A673 (cell line): Measurements from ENCODE around the gene UNC79.

Source experiments
- EZH2 ChIP-seq: fragments of 200-600 bp; sonication (generic); IDR thresholded peaks from 2 replicates; pipeline ENCODE4 v1.6.1; 2017; ENCODE audit warnings: borderline replicate concordance, low read depth, mild to moderate bottlenecking, mixed read lengths, antibody characterized with exemption, low read length; ENCODE audit not compliant: poor library complexity, severe bottlenecking
- TF ChIP-seq, protein P1 (sequence below): fragments of 300-800, 200-600 bp; sonication (generic); conservative IDR thresholded peaks from 2 replicates; pipeline ENCODE4 v1.5.1; 2017; ENCODE audit warnings: low read depth, mild to moderate bottlenecking, antibody characterized with exemption, low read length, moderate library complexity, mixed read lengths

DNA sequence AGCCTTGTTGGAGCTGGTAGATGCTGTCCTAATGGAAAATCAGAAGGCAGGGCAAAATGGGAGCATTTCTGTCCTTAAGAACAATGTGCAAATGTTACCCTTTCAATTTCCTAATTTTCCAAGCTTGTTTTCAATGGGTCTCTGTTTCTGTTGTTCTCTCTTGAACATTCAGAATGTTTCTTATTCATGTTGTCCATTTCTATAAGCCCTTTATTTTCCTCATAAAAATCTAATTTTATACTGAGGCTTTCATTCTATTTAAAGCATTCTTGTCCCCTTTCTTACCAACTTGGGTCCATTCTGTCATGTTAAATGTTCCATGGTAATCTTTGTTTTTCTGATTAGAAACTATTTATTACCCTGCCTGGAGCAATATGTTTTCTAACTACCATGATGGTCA lies 232.6 kb downstream of the UNC79 start:
- TF ChIP-seq, protein P1, sequence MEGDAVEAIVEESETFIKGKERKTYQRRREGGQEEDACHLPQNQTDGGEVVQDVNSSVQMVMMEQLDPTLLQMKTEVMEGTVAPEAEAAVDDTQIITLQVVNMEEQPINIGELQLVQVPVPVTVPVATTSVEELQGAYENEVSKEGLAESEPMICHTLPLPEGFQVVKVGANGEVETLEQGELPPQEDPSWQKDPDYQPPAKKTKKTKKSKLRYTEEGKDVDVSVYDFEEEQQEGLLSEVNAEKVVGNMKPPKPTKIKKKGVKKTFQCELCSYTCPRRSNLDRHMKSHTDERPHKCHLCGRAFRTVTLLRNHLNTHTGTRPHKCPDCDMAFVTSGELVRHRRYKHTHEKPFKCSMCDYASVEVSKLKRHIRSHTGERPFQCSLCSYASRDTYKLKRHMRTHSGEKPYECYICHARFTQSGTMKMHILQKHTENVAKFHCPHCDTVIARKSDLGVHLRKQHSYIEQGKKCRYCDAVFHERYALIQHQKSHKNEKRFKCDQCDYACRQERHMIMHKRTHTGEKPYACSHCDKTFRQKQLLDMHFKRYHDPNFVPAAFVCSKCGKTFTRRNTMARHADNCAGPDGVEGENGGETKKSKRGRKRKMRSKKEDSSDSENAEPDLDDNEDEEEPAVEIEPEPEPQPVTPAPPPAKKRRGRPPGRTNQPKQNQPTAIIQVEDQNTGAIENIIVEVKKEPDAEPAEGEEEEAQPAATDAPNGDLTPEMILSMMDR: no peak
- no peak for TF ChIP-seq EZH2
